IPS-18c (cell line): Measurements from ENCODE around the gene NBDY.
"Not testable (repeated sequence)": the region's sequence is repeated elsewhere in the genome, so short reads cannot be mapped to it uniquely, and the experiment has no call there.

Experiments
- H3K4me3 ChIP-seq: 2 replicates; pipeline ENCODE4 v1.7.0; 2013; ENCODE audit warnings: low read depth, mild to moderate bottlenecking, low read length, moderate library complexity; ENCODE audit not compliant: insufficient read depth
- H3K9me3 ChIP-seq: one replicate; pipeline ENCODE4 v1.6.1; 2013; ENCODE audit warnings: mild to moderate bottlenecking, low read length, moderate library complexity; ENCODE audit not compliant: control insufficient read depth, insufficient read depth

Gene NBDY

DNA sequence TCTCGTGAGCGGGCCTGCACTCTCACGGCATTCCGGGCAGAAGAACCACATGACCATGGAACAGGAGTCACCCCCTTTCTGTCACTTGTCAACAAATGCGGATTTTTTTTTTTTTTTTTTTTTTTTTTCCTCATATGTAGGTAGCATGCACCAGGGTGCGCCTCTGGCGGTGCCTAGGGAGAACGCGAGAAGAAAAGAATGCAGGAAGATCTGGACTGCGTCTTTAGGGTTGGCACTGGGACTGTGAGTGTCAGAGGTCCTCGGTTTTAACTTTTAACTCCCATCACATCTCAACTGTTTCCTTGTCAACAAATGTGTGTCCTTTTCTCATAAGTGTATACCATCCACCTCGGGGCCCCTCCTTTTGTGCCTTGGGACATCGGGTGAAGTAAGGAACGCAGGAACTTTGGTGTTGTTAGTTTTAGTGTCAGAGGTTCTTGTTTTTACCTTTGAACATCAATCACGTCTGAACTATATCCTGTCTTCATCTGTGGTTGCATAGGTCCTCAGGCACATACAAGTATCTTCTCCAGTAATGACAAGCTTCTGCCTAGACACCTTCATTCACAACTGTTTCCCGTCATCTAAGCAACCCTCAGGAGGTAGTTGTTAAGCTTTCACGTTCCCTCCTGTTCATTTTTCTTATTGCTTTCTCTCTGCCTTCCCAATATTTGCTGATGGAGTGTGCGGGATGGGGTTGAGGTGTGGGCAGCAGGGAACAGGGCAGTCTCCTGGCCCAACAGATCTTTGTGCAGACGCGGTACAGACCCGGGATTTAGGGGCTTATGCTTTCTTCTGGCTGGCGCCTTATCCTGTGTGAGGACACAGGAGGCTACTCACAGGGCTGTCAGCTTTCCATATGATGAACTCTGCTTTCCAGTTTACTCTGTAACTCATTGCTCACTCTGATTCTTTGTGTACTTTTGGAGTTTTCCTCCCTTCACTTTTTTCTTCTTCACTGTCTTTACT is 51.9 kb downstream of the NBDY start:
- not testable (repeated sequence) for H3K4me3 ChIP-seq
- H3K9me3 ChIP-seq, result peaks cover 16% of the 10 kb centered on the region

DNA sequence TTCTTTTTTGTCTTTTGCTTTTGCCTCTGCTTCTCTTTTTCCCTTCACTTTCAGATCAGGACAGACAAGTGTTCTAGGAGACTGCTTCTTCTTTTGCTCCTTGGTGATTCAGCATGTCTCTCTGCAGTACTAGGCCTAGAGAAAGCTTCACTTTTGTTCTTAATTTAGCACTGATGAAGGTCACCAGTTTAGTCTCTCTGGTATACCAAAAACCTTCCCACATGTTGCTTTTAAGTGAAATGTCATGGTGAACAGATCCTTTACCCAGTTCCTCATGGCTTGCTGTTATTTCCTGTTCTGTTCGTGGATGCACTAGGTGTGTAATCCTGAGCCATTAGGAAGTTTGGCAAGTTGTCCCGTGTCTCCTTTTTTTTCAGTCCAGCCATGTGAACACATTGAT is 53.3 kb downstream of the NBDY start:
- peaks cover 23% of the 10 kb centered on the region for H3K9me3 ChIP-seq
- H3K4me3 ChIP-seq, result no peak overlapping the region

DNA sequence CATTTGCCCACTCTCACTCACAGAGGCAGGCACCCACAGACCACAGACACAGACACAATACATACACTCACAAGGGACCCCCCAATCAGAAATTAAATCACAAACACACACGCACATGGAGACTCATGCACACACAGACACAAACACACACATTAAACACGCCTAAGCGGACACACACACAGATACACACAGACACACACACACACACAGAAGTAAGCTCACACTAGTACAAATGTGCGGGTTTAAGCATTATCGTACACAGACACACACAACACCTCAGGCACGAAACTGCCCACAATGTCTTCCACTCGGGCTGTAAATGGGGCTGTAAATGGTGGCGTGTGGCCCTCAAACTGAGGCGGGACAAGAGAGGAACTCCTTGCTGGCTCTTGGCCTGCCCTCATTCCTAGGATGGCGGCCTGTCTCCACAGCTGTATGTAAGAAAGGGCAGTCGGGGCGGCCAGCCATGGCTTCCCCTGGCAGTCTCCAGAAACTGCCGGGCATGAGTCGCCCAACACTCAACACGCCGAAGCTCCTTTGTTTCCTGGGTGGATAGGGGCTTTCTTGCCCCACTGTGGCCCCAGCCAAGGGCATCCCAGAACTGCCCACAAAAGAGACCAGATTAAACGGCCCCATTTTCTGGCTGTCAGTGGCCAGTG is 53.9 kb downstream of the NBDY start:
- Histone ChIP-seq H3K4me3 (no peak overlapping the region), H3K9me3 (peaks cover 26% of the 10 kb centered on the region)

DNA sequence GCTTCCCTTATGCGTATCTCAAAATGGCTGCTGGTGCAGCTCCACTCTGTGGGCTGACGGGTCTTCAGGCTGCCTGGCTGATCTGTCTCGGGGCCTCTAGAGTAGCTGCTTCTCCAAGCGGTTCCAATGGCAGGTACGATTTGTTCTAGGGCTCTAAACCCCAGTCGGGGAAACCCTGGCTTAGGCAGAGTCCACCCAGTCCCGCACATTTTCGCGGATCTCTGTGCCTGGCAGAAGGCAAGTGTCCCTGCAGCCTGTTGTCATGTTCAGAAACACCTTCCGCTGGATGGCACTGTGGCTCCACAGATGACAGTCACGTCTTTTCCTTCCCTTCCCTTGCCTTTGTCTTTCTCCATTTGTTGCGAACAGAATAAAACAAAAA is 54.4 kb downstream of the NBDY start:
- Histone ChIP-seq H3K9me3 (peaks cover 26% of the 10 kb centered on the region), H3K4me3 (no peak overlapping the region)

DNA sequence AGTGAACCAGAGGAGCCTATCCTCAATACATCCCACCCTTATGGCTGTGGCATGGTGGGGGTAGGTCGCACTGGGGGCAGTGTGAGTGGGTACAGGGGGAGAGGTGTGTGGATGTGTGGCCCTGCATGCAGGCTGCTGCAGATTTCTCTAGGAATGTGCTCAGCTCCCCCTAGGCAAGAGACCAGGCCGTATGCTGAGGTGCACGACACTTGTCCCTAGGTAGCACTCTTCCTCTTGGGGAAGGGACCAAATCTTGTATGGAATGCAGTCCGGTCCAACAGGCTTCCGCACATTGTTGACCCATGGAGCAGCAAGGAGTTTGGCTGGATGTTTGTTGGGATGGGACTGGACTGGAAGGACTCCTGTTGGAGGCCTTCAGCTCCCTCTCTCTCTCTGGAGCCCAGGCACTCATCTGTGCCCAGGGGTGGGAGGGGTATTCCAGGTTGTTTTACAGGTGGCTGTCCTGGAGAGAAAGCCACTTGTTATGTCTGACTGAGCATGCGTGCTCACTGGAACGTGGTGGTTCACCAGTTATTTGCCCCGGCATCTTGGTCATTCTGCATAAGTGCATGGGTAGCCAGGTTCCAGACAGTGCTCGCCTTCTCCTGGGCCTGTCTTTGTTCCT is 55.1 kb downstream of the NBDY start:
- H3K4me3 ChIP-seq, result no peak overlapping the region; the same call in 1 of the 2 replicates
- H3K9me3 ChIP-seq, result peaks cover 26% of the 10 kb centered on the region

DNA sequence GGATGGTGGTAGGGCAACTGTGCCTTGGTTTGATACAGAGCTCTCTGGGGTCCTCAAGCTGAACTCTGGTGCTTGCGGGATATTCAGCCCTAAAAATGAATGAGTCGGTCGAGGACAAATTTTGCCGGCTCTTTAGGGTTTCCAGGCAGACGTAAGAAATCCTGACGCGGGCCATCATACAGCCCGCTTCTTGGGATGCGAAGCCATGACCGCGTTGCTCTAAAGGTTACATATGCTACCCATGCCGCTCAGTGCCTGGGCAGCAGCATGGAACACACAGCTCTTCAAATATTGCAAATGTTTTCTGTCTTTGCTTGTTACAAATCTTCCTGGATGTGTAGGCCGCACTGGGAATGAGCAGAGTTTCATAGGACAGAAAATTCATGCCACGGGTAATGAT is 55.6 kb downstream of the NBDY start:
- Histone ChIP-seq H3K4me3 (no peak overlapping the region), H3K9me3 (peaks cover 26% of the 10 kb centered on the region)

DNA sequence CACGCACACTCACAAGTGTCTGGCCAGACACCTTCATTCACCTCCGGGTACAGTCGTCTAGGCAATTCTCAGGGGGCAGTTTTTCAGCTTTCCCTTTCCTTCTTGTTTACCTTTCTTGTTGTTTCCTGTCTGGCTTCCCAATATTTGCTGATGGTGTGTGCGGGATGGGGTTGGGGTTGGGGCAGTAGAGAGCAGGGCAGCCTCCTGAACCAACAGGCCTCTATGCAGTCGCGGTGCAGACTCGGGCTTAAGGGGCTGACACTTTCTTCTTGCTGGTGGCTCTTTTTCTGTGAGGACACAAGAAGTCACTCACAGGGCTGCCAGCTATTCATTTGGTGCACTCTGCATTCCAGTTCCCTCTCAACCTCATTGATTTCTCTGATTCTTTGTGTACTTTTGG is 56.4 kb downstream of the NBDY start:
- peaks cover 26% of the 10 kb centered on the region for H3K9me3 ChIP-seq
- H3K4me3 ChIP-seq, result no peak overlapping the region

DNA sequence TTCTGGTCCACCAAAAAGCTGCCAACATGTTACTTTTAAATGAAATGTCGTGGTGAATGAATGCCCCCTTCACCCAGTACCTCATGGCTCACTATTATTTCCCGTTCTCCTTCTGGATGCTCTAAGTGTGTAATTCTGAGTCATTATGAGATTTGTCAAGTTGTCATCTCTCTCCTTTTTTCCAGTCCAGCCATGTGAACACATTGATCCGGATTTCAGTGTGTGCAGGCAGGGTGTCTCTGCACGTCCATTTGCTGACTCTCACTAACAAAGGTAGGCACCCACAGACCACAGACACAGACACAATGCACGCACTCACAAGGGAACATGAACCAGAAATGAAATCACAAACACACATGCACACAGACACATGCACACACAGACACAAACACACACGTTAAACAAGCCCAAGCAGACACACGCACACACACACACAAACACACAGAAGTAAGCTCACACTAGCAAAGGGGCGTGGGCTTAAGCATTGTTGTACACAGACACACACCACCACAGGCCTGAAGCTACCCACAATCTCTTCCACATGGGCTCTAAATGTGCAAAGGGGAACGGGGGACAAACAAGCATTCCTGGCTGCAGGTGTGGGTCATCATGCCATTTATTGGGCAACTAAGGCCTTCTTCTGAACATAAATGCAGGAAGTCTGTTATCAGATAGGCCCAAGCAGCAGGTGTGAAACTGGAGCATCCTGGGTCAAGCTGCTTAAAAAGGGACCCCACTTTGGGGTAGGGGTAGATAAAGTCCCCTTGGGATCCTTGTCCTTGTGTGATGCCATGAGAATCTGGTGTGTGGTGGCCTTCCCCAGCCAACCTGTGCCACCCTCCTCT is 58.1 kb downstream of the NBDY start:
- peaks cover 26% of the 10 kb centered on the region for H3K9me3 ChIP-seq
- no peak overlapping the region for H3K4me3 ChIP-seq

DNA sequence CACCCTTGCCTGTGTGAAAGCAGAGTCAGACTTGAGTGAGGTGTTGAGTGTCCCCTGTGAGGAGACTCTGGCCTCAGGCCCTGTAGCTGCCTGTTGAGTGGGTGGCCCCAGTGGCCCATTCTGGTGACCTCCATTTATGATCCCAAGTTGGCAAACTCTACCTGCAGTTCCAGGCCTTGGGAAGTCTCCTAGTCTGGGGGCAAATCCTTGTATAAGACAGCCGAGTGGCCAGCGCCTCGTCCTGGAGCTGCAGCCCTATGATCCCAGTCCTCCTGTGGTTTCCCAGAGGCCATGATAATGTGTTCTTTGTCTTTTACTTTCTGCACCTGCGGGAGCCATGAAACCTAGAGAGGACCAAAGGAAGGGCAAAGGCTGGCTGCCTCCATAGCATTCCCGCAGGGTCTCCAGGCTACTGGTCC is 58.7 kb downstream of the NBDY start:
- Histone ChIP-seq H3K9me3 (peaks cover 21% of the 10 kb centered on the region), H3K4me3 (no peak overlapping the region)

DNA sequence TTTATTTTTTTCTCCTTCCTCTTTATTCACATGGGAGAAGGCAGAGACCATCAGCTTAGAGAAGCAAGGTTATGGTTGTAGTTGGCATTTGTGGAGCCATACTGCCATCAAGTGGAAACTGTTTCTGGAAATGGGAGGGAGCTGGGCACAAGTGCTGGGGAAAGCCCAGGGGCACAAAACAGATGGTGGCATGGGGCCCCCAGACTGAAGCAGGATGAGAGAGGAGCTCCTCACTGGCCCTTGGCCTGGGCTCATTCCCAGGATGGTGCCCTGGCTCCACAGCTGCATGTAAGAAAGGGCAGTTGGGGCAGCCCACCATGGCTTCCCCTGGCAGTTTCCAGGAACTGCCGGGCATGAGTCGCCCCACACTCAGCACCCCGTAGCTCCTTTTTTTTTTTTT is 59.2 kb downstream of the NBDY start:
- H3K9me3 ChIP-seq, result peaks cover 22% of the 10 kb centered on the region

DNA sequence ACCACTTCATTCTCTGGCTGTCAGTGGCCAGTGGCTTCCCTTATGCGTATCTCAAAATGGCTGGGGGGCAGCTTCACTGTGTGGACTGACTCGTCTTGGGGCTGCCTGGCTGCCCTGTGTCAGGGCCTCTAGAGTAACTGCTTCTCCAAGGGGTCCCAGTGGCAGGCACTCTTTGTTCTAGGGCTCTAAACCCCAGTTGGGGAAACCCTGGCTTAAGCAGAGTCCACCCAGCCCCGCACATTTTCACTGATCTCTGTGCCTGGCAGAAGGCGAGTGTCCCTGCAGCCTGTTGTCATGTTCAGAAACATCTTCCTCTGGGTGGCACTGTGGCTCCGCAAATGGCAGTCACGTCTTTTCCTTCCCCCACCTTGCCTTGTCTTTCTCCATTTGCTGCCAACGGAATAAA is 59.7 kb downstream of the NBDY start:
- Histone ChIP-seq H3K9me3 (peaks cover 22% of the 10 kb centered on the region), H3K4me3 (no peak overlapping the region)

More for the DNA sequence above, 59.2 kb downstream of the NBDY start:
- no peak overlapping the region for H3K4me3 ChIP-seq

DNA sequence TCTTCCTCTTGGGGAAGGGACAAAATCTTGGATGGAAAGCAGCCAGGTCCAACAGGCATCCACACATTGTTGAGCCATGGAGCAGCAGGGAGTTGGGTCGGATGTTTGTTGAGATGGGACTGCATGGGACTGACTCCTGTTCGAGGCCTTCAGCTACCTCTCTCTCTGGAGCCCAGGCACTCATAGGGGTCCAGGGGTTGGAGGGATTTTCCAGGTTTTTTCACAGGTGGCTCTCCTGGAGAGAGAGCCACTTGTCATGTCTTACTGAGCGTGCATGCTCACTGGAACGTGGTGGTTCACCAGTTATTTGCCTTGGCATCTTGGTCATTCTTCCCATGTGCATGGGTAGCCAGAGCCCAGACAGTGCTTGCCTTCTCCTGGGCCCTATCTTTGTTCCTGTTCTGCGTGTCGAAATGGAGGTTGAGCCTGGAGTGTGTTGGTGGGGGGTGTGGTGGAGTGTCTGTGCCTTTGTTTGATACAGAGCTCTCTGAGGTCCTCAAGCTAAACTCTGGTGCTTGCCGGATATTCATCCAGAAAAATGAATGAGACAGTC is 60.6 kb downstream of the NBDY start:
- H3K4me3 ChIP-seq, result no peak overlapping the region
- H3K9me3 ChIP-seq, result peaks cover 18% of the 10 kb centered on the region

DNA sequence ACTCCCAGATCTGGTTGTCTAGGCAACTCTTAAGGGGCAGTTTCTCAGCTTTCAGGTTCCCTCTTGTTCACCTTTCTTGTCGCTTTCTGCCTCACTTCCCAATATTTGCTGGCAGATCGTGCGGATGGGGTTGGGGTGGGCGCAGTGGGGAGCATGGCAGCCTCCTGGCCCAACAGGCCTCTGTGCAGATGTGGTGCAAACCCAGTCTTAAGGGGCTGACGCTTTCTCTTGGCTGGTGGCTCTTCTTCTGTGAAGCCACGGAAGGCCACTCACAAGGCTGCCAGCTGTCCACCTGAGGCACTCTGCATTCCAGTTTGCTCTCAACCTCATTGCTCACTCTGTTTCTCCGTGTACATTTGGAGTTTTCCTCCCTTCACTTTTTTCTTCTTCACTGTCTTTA is 61.7 kb downstream of the NBDY start:
- H3K4me3 ChIP-seq, result no peak overlapping the region

DNA sequence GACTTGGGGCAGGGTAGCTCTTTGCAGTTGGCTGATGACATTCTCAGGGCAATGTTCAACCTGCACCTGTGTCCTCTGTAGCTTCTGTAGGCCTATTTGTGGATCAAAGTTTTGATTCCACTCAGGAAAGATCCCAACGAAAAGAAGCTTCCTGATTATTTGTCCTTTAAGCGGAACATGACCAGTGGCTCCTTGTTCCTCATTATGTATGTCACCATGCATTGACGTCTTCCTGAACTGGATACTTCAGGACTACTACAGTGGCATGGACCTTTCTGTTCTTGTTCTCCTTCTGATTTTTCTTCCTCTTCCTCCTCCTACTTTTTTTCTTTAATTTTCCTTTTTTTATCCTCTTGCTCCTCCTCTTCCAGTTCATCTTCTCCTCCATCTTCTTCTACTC is 62.4 kb downstream of the NBDY start:
- Histone ChIP-seq H3K9me3 (peaks cover 12% of the 10 kb centered on the region), H3K4me3 (no peak overlapping the region)

More for the DNA sequence above, 61.7 kb downstream of the NBDY start:
- peaks cover 17% of the 10 kb centered on the region for H3K9me3 ChIP-seq

DNA sequence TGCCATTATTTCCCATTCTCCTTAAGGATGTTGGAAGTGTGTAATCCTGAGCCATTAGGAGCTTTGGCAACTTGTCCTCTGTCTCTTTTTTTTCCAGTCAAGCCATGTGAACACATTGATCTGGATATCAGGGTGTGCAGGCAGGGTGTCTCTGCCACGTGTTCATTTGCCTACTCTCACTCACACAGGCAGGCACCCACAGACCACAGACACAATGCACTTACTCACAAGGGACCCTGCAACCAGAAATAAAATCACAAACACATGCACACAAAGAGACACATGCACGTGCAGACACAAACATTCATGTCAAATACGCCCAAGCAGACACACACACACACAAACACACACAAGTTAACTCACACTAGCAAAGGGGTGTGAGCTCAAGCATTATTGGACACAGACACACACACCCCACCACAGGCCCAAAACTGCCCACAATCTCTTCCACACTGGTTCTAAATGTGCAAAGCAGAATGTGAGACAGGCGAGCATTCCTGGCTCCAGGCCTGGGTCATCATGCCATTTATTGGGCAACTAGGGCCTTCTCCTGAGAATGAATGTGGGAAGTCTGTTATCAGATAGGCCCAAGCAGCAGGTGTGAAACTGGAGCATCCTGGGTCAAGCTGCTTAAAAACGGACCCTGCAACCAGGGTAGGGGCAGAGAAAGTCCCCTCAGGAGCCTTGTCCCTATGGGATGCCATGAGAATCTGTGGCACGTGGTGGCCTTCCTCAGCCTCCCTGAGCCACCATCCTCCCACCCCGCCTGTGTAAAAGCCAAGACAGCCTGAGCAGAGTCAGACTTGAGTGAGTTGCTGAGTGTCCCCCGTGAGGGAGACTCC is 63.4 kb downstream of the NBDY start:
- Histone ChIP-seq H3K4me3 (no peak overlapping the region), H3K9me3 (peaks cover 9% of the 10 kb centered on the region)

DNA sequence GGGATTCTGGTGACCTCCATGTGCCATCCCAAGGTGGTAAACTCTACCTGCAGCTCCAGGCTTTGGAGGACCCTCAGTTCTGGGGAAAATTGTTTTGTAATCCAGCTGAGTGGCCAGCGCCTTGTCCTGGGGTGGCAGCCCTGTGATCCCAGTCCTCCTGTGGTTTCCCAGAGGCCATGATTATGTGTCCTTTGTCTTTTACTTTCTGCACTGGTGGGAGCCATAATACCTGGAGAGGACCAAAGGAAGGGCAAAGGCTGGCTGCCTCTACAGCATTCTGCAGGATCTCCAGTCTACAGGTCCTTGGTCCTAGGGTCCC is 64.0 kb downstream of the NBDY start:
- Histone ChIP-seq H3K9me3 (peaks cover 7% of the 10 kb centered on the region), H3K4me3 (no peak overlapping the region)
